HFF-Myc (cell line): Measurements from ENCODE around the gene MORF4L2.

Experiments
- DNase-seq: peaks from one replicate; pipeline ENCODE4 v3.0.0-alpha.2; 2011; ENCODE audit warnings: low read depth; ENCODE audit errors: extremely low read depth
- H3K4me3 ChIP-seq: replicated peaks from 2 replicates; pipeline ENCODE4 v1.5.1; 2011; ENCODE audit warnings: low read depth, mild to moderate bottlenecking, control low read depth, low read length
- TF ChIP-seq, protein P1 (sequence below): IDR thresholded peaks from 2 replicates; pipeline ENCODE4 v1.5.1; 2012; ENCODE audit warnings: mild to moderate bottlenecking, low read depth, low read length, control low read depth; ENCODE audit errors: missing control alignments

MORF4L2 gene

DNA sequence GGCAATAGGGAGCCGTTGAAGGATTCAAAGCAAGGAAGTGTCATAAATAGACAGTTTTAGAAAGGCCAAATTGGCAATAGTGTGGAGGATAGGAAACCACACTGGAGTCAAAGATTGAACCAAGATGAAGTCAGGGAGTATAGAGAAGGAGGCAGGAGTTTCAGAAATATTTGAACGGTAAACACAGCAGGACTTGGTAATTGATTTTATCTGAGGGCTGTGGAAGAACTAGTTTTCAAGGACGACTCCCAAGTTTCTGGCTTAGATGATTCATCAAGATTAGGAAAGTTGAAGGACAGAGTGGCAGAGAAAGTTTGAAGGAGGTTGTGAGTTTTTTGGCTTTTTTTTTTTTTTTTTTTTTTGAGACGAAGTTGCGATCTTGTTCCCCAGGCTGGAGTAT, 12.7 kb upstream of the MORF4L2 start:
- TF ChIP-seq, protein P1, sequence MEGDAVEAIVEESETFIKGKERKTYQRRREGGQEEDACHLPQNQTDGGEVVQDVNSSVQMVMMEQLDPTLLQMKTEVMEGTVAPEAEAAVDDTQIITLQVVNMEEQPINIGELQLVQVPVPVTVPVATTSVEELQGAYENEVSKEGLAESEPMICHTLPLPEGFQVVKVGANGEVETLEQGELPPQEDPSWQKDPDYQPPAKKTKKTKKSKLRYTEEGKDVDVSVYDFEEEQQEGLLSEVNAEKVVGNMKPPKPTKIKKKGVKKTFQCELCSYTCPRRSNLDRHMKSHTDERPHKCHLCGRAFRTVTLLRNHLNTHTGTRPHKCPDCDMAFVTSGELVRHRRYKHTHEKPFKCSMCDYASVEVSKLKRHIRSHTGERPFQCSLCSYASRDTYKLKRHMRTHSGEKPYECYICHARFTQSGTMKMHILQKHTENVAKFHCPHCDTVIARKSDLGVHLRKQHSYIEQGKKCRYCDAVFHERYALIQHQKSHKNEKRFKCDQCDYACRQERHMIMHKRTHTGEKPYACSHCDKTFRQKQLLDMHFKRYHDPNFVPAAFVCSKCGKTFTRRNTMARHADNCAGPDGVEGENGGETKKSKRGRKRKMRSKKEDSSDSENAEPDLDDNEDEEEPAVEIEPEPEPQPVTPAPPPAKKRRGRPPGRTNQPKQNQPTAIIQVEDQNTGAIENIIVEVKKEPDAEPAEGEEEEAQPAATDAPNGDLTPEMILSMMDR = no peak
- no peak for DNase-seq
- no peak overlapping the region for H3K4me3 ChIP-seq

DNA sequence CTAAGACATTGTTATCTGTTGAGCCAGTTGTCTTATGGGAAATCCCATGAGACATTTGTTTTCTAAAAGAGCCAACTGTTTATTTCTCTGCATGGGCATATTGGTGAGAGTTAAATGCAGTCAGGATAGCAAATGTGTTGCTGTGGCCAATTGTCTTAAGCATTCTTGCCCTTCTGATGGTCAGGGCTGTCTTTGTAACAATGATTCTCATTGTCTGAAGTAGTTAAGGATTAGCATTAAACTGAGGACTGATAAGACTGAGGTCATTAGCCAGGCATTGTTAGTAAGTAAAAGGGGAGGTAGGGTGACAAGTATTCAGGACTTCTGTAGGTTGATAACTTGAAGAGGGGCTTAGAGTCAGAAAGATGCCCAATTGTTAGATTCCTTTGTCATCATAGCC, 11.2 kb upstream of the MORF4L2 start:
- DNase-seq = no peak
- no peak overlapping the region for H3K4me3 ChIP-seq
- TF ChIP-seq, protein P1 = no peak

DNA sequence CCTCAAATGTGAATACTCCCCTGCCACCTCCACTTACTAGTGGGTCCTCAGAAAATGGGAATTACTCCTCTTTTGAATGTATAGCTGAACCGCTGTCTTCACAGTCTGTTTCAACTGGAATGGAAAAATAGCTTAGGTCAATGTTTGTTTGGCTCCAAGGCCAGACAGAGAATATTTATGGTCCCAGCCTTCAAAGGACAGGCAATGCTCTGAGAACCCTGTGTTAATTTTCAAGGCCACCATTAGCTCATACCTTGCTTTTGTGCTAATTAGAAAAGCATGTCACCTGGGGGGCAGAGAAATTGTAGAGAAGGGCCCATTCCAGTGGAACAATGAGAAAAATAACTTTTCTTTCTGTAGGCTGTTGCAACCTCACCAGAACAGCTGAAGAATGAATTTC, 4.6 kb upstream of the MORF4L2 start:
- H3K4me3 ChIP-seq = no peak overlapping the region
- no peak for DNase-seq
- TF ChIP-seq, protein P1 = no peak

DNA sequence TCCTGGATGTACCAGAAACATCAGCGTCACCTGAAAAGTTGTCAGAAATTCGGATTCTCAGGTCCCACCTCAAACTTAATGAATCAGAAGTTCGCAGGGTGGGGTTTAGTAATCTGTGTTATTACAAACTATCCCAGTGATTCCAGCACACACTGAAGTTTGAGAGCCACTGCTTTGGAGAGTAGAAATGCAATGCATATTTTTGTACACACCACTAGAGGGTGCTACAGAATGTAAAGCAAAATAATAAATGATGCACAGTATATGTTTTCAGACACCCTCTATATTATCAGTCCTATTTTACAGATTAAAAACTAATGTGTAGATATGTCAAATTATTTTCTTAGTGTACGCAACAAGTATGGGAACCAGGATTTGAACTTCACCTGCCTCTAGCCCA, 2.4 kb upstream of the MORF4L2 start:
- DNase-seq = no peak
- TF ChIP-seq, protein P1 = peak; percentile 39
- no peak overlapping the region for H3K4me3 ChIP-seq

DNA sequence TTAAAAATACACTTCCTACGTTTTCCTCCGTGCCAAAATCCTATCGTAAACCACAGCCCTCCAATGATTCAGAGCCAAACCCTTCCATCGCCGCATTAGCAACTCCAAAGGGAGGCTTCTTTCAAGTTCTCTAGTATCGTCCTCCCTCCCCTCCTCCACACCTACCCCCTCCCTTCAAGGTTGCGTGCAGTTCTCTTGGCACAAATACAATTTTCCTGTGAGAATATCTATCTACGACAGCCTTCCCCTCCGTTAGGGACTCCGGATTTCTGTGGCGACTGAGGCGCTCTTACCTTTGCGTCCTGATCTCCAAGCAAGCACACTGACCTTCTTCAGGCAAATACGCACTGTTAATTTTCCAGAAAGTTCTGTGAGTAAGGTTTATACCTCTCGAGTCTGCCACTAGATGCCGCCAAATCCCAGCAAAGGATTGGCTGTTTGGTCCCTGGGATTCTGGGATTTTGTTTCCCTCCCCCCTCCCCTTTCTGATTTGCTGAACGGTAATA, 1.2 kb upstream of the MORF4L2 start:
- TF ChIP-seq, protein P1 = peak; percentile 64
- H3K4me3 ChIP-seq = peak overlapping the region; percentile 58
- DNase-seq = peak; percentile 49

DNA sequence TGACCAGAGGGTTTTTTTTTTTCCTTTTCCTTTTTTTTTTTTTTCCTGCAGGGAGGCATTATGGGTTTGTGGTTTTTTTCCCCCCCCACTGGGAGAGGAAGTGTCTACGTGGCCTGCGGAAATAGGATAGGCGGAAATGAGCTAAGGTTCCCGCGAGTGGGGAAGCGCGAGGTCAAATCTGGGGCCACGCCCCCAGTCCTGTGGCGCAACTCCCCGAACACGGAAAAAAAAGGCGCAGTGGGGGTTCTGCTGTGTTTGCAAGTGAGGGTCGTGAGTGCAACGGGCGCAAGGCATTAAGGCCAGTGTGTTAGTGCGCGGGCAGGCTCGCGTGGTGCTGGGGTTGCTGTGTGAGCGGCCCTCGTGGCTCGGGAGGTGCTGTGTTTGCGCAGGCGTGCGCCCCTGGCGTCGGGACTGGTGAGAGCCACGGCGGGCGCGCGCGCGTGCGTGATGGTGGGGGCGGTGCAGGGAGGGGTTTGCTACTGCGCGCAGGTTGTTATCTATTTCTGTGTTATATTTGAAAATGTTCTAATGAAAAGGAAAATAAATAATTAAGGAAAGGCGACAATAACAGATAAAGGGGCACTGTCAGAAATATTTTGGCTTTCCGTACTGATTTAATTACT, 685 bp upstream of the MORF4L2 start:
- no peak for DNase-seq

More for the DNA sequence above, 685 bp upstream of the MORF4L2 start:
- H3K4me3 ChIP-seq = peak overlapping the region; percentile 58
- TF ChIP-seq, protein P1 = peak; percentile 34
